Type B pancreatic cell (in vitro differentiated cells): ENCODE results near the gene NIN. TPM values are rescaled to one million over a fixed set of nuclear protein-coding genes. Genes with fewer than 3 reads are reported as not detected.

Experiments
- DNase-seq: peaks from one replicate; pipeline ENCODE4 v3.0.0; 2021; ENCODE audit warnings: mixed read lengths; ENCODE audit not compliant: unreplicated experiment; ENCODE audit errors: extremely low spot score
- H3K27ac Mint-ChIP-seq: 2 replicates; pipeline ENCODE4 v1.8.0; 2021; ENCODE audit warnings: mild to moderate bottlenecking, mixed read lengths
- H3K27me3 Mint-ChIP-seq: 2 replicates; pipeline ENCODE4 v1.8.0; 2021; ENCODE audit warnings: mixed read lengths
- H3K36me3 Mint-ChIP-seq: 2 replicates; pipeline ENCODE4 v1.8.0; 2021; ENCODE audit warnings: mixed read lengths
- H3K4me1 Mint-ChIP-seq: one replicate; pipeline ENCODE4 v1.8.0; 2021; ENCODE audit warnings: mixed read lengths; ENCODE audit not compliant: unreplicated experiment
- H3K4me3 Mint-ChIP-seq: 2 replicates; pipeline ENCODE4 v1.8.0; 2021; ENCODE audit warnings: mild to moderate bottlenecking, mixed read lengths
- H3K9me3 Mint-ChIP-seq: 2 replicates; pipeline ENCODE4 v1.8.0; 2021; ENCODE audit warnings: mixed read lengths
- CTCF ChIP-seq: fragments of 200-600 bp; sonication (generic); conservative IDR thresholded peaks from 2 replicates; pipeline ENCODE4 v1.5.0; 2021; ENCODE audit warnings: antibody characterized with exemption, mild to moderate bottlenecking
- total RNA-seq: library from RNA; stranded (reverse); gene quantifications from 2 replicates; pipeline ENCODE4 v1.2.1, GENCODE V29; 2021; ENCODE audit warnings: low replicate concordance

The NIN gene
- total RNA-seq, 1 donor from 2014 or later, result 40.5 TPM

GRCh38 chr14:50772412-50772811, 58.5 kb downstream of the NIN start:
- H3K27ac Mint-ChIP-seq, result no peak overlapping the region
- TF ChIP-seq CTCF, result no peak
- no peaks in the 10 kb centered on the region for H3K9me3 Mint-ChIP-seq
- no peak for DNase-seq
- no peaks in the 10 kb centered on the region for H3K27me3 Mint-ChIP-seq
- peaks cover 44% of the 10 kb centered on the region for H3K36me3 Mint-ChIP-seq
- H3K4me1 Mint-ChIP-seq, result no peaks in the 10 kb centered on the region
- no peak overlapping the region for H3K4me3 Mint-ChIP-seq

- peaks cover 44% of the 10 kb centered on the region for H3K36me3 Mint-ChIP-seq
- H3K9me3 Mint-ChIP-seq, result no peaks in the 10 kb centered on the region
- no peaks in the 10 kb centered on the region for H3K27me3 Mint-ChIP-seq
- peak overlapping the region; percentile 63 for H3K27ac Mint-ChIP-seq
- H3K4me3 Mint-ChIP-seq, result no peak overlapping the region
- no peak for DNase-seq
- TF ChIP-seq CTCF, result no peak
- peaks cover 5% of the 10 kb centered on the region for H3K4me1 Mint-ChIP-seq
Observed at GRCh38 chr14:50770586-50770985, 60.4 kb downstream of the NIN start.

- Mint-ChIP-seq H3K36me3 (peaks cover 44% of the 10 kb centered on the region), H3K4me3 (no peak overlapping the region), H3K27ac (peak overlapping the region; percentile 63), H3K27me3 (no peaks in the 10 kb centered on the region), H3K4me1 (peaks cover 5% of the 10 kb centered on the region), H3K9me3 (no peaks in the 10 kb centered on the region)
- no peak for DNase-seq
- no peak for TF ChIP-seq CTCF
Observed at GRCh38 chr14:50769863-50770500, 61.0 kb downstream of the NIN start.

- no peak for DNase-seq
- peaks cover 5% of the 10 kb centered on the region for H3K4me1 Mint-ChIP-seq
- TF ChIP-seq CTCF, result no peak
- no peak overlapping the region for H3K27ac Mint-ChIP-seq
- H3K9me3 Mint-ChIP-seq, result no peaks in the 10 kb centered on the region
- no peaks in the 10 kb centered on the region for H3K27me3 Mint-ChIP-seq
- H3K4me3 Mint-ChIP-seq, result no peak overlapping the region
- peaks cover 55% of the 10 kb centered on the region for H3K36me3 Mint-ChIP-seq
Observed at GRCh38 chr14:50768680-50769079, 62.3 kb downstream of the NIN start.

GRCh38 chr14:50766338-50766886, 64.5 kb downstream of the NIN start:
- H3K36me3 Mint-ChIP-seq, result peaks cover 49% of the 10 kb centered on the region
- no peak for TF ChIP-seq CTCF
- no peaks in the 10 kb centered on the region for H3K27me3 Mint-ChIP-seq
- no peak overlapping the region for H3K4me3 Mint-ChIP-seq
- H3K27ac Mint-ChIP-seq, result no peak overlapping the region
- H3K4me1 Mint-ChIP-seq, result peaks cover 5% of the 10 kb centered on the region
- DNase-seq, result no peak
- H3K9me3 Mint-ChIP-seq, result no peaks in the 10 kb centered on the region
